ENCODE data around the gene UBE2G1. TPM values are rescaled to one million over a fixed set of nuclear protein-coding genes. Genes with fewer than 3 reads are reported as not detected.

The UBE2G1 gene
- total RNA-seq, 2 donors from 2014 or later, result 64.2 to 64.3 TPM

- H3K9me3 Mint-ChIP-seq, result no peaks in the 10 kb centered on the region
- no peak overlapping the region for H3K4me3 Mint-ChIP-seq
- DNase-seq (no peak), ATAC-seq (replicated peaks in 1 of 2) (no peak)
- H3K36me3 Mint-ChIP-seq (ENCODE audit: insufficient read depth in 2 of 2), result peaks cover 0 to 1% of the 10 kb centered on the region in 2 donors
- no peaks in the 10 kb centered on the region for H3K27me3 Mint-ChIP-seq (ENCODE audit: low read depth)
- H3K27ac Mint-ChIP-seq, result peak overlapping the region; percentile 77
- H3K4me1 Mint-ChIP-seq (ENCODE audit: low read depth), result peaks cover 41% of the 10 kb centered on the region
Observed at GRCh38 chr17:4318596-4318995, 47.9 kb downstream of the UBE2G1 start.

GRCh38 chr17:4318186-4318585, 48.3 kb downstream of the UBE2G1 start:
- no peak overlapping the region for H3K27ac Mint-ChIP-seq
- H3K36me3 Mint-ChIP-seq (ENCODE audit: insufficient read depth in 2 of 2), result peaks cover 0 to under 1% of the 10 kb centered on the region in 2 donors
- H3K4me1 Mint-ChIP-seq (ENCODE audit: low read depth), result peaks cover 45% of the 10 kb centered on the region
- no peak overlapping the region for H3K4me3 Mint-ChIP-seq
- DNase-seq, result no peak
- ATAC-seq (replicated peaks in 1 of 2), result no peak
- H3K9me3 Mint-ChIP-seq, result no peaks in the 10 kb centered on the region
- H3K27me3 Mint-ChIP-seq (ENCODE audit: low read depth), result no peaks in the 10 kb centered on the region

- peaks cover 50% of the 10 kb centered on the region for H3K4me1 Mint-ChIP-seq (ENCODE audit: low read depth)
- DNase-seq, result no peak
- no peaks in the 10 kb centered on the region for H3K27me3 Mint-ChIP-seq (ENCODE audit: low read depth)
- ATAC-seq (replicated peaks in 1 of 2), result no peak
- no peak overlapping the region for H3K27ac Mint-ChIP-seq
- no peaks in the 10 kb centered on the region for H3K9me3 Mint-ChIP-seq
- no peak overlapping the region for H3K4me3 Mint-ChIP-seq
- H3K36me3 Mint-ChIP-seq (ENCODE audit: insufficient read depth in 2 of 2), result no peaks in the 10 kb centered on the region
Observed at GRCh38 chr17:4317610-4318009, 48.9 kb downstream of the UBE2G1 start.

- H3K27me3 Mint-ChIP-seq (ENCODE audit: low read depth), result no peaks in the 10 kb centered on the region
- H3K9me3 Mint-ChIP-seq, result no peaks in the 10 kb centered on the region
- DNase-seq (no peak), ATAC-seq (replicated peaks in 1 of 2) (no peak)
- H3K4me3 Mint-ChIP-seq, result no peak overlapping the region
- no peak overlapping the region for H3K27ac Mint-ChIP-seq
- H3K4me1 Mint-ChIP-seq (ENCODE audit: low read depth), result peaks cover 60% of the 10 kb centered on the region
- H3K36me3 Mint-ChIP-seq (ENCODE audit: insufficient read depth in 2 of 2), result no peaks in the 10 kb centered on the region
Observed at GRCh38 chr17:4316648-4317047, 49.8 kb downstream of the UBE2G1 start.

- no peaks in the 10 kb centered on the region for H3K9me3 Mint-ChIP-seq
- peak overlapping the region; percentile 91 for H3K27ac Mint-ChIP-seq
- ATAC-seq (replicated peaks in 1 of 2) (no peak), DNase-seq (no peak)
- no peaks in the 10 kb centered on the region for H3K36me3 Mint-ChIP-seq (ENCODE audit: insufficient read depth in 2 of 2)
- H3K4me1 Mint-ChIP-seq (ENCODE audit: low read depth), result peaks cover 75% of the 10 kb centered on the region
- no peaks in the 10 kb centered on the region for H3K27me3 Mint-ChIP-seq (ENCODE audit: low read depth)
- H3K4me3 Mint-ChIP-seq, result peak overlapping the region in 1 of 2 donors; percentile 1
Observed at GRCh38 chr17:4314618-4315017, 51.9 kb downstream of the UBE2G1 start.

GRCh38 chr17:4314179-4314578, 52.3 kb downstream of the UBE2G1 start:
- Mint-ChIP-seq H3K9me3 (no peaks in the 10 kb centered on the region), H3K27me3 (ENCODE audit: low read depth) (no peaks in the 10 kb centered on the region), H3K4me1 (ENCODE audit: low read depth) (peaks cover 72% of the 10 kb centered on the region), H3K36me3 (ENCODE audit: insufficient read depth in 2 of 2) (no peaks in the 10 kb centered on the region), H3K4me3 (peak overlapping the region in 1 of 2 donors; percentile 40), H3K27ac (peak overlapping the region; percentile 91)
- no peak for ATAC-seq (replicated peaks in 1 of 2)
- DNase-seq, result no peak

GRCh38 chr17:4313221-4314114, 53.0 kb downstream of the UBE2G1 start:
- DNase-seq (no peak), ATAC-seq (replicated peaks in 1 of 2) (no peak)
- Mint-ChIP-seq H3K9me3 (no peaks in the 10 kb centered on the region), H3K27ac (peak overlapping the region; percentile 91), H3K4me1 (ENCODE audit: low read depth) (peaks cover 67% of the 10 kb centered on the region), H3K36me3 (ENCODE audit: insufficient read depth in 2 of 2) (no peaks in the 10 kb centered on the region), H3K27me3 (ENCODE audit: low read depth) (no peaks in the 10 kb centered on the region), H3K4me3 (peak overlapping the region in 1 of 2 donors; percentile 40)

- H3K4me3 Mint-ChIP-seq, result peak overlapping the region in 1 of 2 donors; percentile 13
- ATAC-seq (replicated peaks in 1 of 2) (no peak), DNase-seq (no peak)
- peak overlapping the region; percentile 52 for H3K27ac Mint-ChIP-seq
- no peaks in the 10 kb centered on the region for H3K27me3 Mint-ChIP-seq (ENCODE audit: low read depth)
- no peaks in the 10 kb centered on the region for H3K9me3 Mint-ChIP-seq
- H3K36me3 Mint-ChIP-seq (ENCODE audit: insufficient read depth in 2 of 2), result no peaks in the 10 kb centered on the region
- H3K4me1 Mint-ChIP-seq (ENCODE audit: low read depth), result peaks cover 50% of the 10 kb centered on the region
Observed at GRCh38 chr17:4310354-4311060, 56.0 kb downstream of the UBE2G1 start.

GRCh38 chr17:4309897-4310296, 56.6 kb downstream of the UBE2G1 start:
- peaks cover 54% of the 10 kb centered on the region for H3K4me1 Mint-ChIP-seq (ENCODE audit: low read depth)
- H3K9me3 Mint-ChIP-seq, result no peaks in the 10 kb centered on the region
- H3K36me3 Mint-ChIP-seq (ENCODE audit: insufficient read depth in 2 of 2), result peaks cover 0 to 2% of the 10 kb centered on the region in 2 donors
- ATAC-seq (replicated peaks in 1 of 2), result no peak
- no peak for DNase-seq
- H3K27me3 Mint-ChIP-seq (ENCODE audit: low read depth), result no peaks in the 10 kb centered on the region
- H3K4me3 Mint-ChIP-seq, result peak overlapping the region in 1 of 2 donors; percentile 13
- peak overlapping the region; percentile 52 for H3K27ac Mint-ChIP-seq

- no peak overlapping the region for H3K4me3 Mint-ChIP-seq
Observed at GRCh38 chr17:4307179-4307930, 59.1 kb downstream of the UBE2G1 start.

GRCh38 chr17:4305224-4305623, 61.3 kb downstream of the UBE2G1 start:
- Mint-ChIP-seq H3K4me1 (ENCODE audit: low read depth) (peaks cover 17% of the 10 kb centered on the region), H3K27ac (no peak overlapping the region), H3K4me3 (no peak overlapping the region), H3K9me3 (no peaks in the 10 kb centered on the region), H3K36me3 (ENCODE audit: insufficient read depth in 2 of 2) (peaks cover 0 to 6% of the 10 kb centered on the region in 2 donors), H3K27me3 (ENCODE audit: low read depth) (no peaks in the 10 kb centered on the region)
- no peak for DNase-seq
- no peak for ATAC-seq (replicated peaks in 1 of 2)

More at GRCh38 chr17:4307179-4307930, 59.1 kb downstream of the UBE2G1 start:
- peak overlapping the region; percentile 3 for H3K27ac Mint-ChIP-seq
- no peaks in the 10 kb centered on the region for H3K9me3 Mint-ChIP-seq
- DNase-seq, result no peak
- no peak for ATAC-seq (replicated peaks in 1 of 2)
- H3K4me1 Mint-ChIP-seq (ENCODE audit: low read depth), result peaks cover 28% of the 10 kb centered on the region
- H3K36me3 Mint-ChIP-seq (ENCODE audit: insufficient read depth in 2 of 2), result peaks cover 0 to 4% of the 10 kb centered on the region in 2 donors
- no peaks in the 10 kb centered on the region for H3K27me3 Mint-ChIP-seq (ENCODE audit: low read depth)

- no peaks in the 10 kb centered on the region for H3K9me3 Mint-ChIP-seq
- no peak overlapping the region for H3K27ac Mint-ChIP-seq
- H3K27me3 Mint-ChIP-seq (ENCODE audit: low read depth), result no peaks in the 10 kb centered on the region
- peak; percentile 73 to 80 for ATAC-seq (replicated peaks in 1 of 2)
- peaks cover 0 to 6% of the 10 kb centered on the region in 2 donors for H3K36me3 Mint-ChIP-seq (ENCODE audit: insufficient read depth in 2 of 2)
- H3K4me1 Mint-ChIP-seq (ENCODE audit: low read depth), result peaks cover 13% of the 10 kb centered on the region
- H3K4me3 Mint-ChIP-seq, result no peak overlapping the region
- DNase-seq, result peak; percentile 56 to 64
Observed at GRCh38 chr17:4304417-4305027, 62.0 kb downstream of the UBE2G1 start.

Data from activated T-cell treated with anti-CD3 and anti-CD28 coated beads, Interleukin-2, amount 50 U/mL, for 72 hours (primary cell).